Panc1 (cell line): ENCODE data around the gene SLC2A14. TPM values are rescaled to one million over a fixed set of nuclear protein-coding genes. Genes with fewer than 3 reads are reported as not detected.
"Not testable (repeated sequence)": the region's sequence is repeated elsewhere in the genome, so short reads cannot be mapped to it uniquely, and the experiment has no call there.

Source experiments
- ATAC-seq: fragments of 200-7000 bp; cut with Tn5 transposase; 2 replicates; pipeline ENCODE4 v1.9.1; 2020; ENCODE audit warnings: mild to moderate bottlenecking, moderate library complexity
- BruUV-seq: library from RNA; stranded (reverse); fragments of 400-500 nt; replicated peaks from 2 replicates; lab custom pipeline; 2021; lab: Mats Ljungman, UMichigan
- CTCF ChIA-PET: fragments of 300-600 bp; sonication (Branson Sonifier 250); formaldehyde crosslinking; loops from one replicate; lab custom pipeline; 2022; ENCODE audit warnings: antibody characterized with exemption; lab: Charles Lee
- POLR2A ChIA-PET: fragments of 300-600 bp; sonication (Branson Sonifier 250); formaldehyde crosslinking; loops from one replicate; lab custom pipeline; 2022; ENCODE audit warnings: antibody characterized with exemption; lab: Charles Lee
- DNase-seq: peaks from one replicate; pipeline ENCODE4 v3.0.0-alpha.2; 2010; ENCODE audit warnings: low read depth, low spot score
- H3K27ac ChIP-seq: 2 replicates; pipeline ENCODE4 v1.5.1; 2011; ENCODE audit warnings: mild to moderate bottlenecking, low read length, inconsistent platforms
- H3K27me3 ChIP-seq: fragments of 200-500 bp; sonication (Bioruptor generic); 2 replicates; pipeline ENCODE4 v1.6.0; 2014; ENCODE audit warnings: low read length, inconsistent platforms; ENCODE audit not compliant: control insufficient read depth, insufficient read depth
- H3K36me3 ChIP-seq: fragments of 200-500 bp; sonication (Bioruptor generic); 2 replicates; pipeline ENCODE4 v1.5.1; 2014; ENCODE audit warnings: inconsistent platforms, mild to moderate bottlenecking, low read length, moderate library complexity; ENCODE audit not compliant: control insufficient read depth, insufficient read depth
- H3K4me1 ChIP-seq: 2 replicates; pipeline ENCODE4 v1.5.1; 2011; ENCODE audit warnings: inconsistent platforms, mild to moderate bottlenecking, low read length, moderate library complexity; ENCODE audit not compliant: control insufficient read depth, insufficient read depth
- H3K4me3 ChIP-seq, 2 experiments: 2 replicates each; pipeline ENCODE4 v1.5.1; 2011 to 2012; ENCODE audit warnings: low read depth in 2 of 2, low read length in 2 of 2, mild to moderate bottlenecking in 2 of 2, inconsistent platforms in 1 of 2, moderate library complexity in 1 of 2
- H3K9me3 ChIP-seq: fragments of 200-500 bp; sonication (Bioruptor generic); 2 replicates; pipeline ENCODE4 v1.5.1; 2014; ENCODE audit warnings: low read depth, mild to moderate bottlenecking, inconsistent platforms, low read length, moderate library complexity; ENCODE audit not compliant: control insufficient read depth, insufficient read depth
- CTCF ChIP-seq: fragments of 450-650 bp; IDR thresholded peaks from 2 replicates; pipeline ENCODE4 v1.5.1; 2017; ENCODE audit warnings: mild to moderate bottlenecking
- POLR2AphosphoS5 ChIP-seq: IDR thresholded peaks from 2 replicates; pipeline ENCODE4 v1.6.1; 2012; ENCODE audit warnings: mild to moderate bottlenecking, low read depth, low read length, moderate library complexity
- REST ChIP-seq, 2 experiments: IDR thresholded peaks; 2 replicates each; pipeline ENCODE4 v1.6.1; 2011 to 2012; ENCODE audit warnings: low read depth in 2 of 2, control low read depth in 1 of 2, low read length in 1 of 2, mild to moderate bottlenecking in 1 of 2, moderate library complexity in 1 of 2; ENCODE audit not compliant: insufficient read depth in 1 of 2
- SIN3A ChIP-seq: IDR thresholded peaks from 2 replicates; pipeline ENCODE4 v1.6.1; 2012; ENCODE audit warnings: low read depth, mild to moderate bottlenecking, low read length, moderate library complexity, borderline replicate concordance; ENCODE audit not compliant: insufficient read depth
- TCF7L2 ChIP-seq: IDR thresholded peaks from 2 replicates; pipeline ENCODE4 v1.6.1; 2011; ENCODE audit warnings: mild to moderate bottlenecking, low read depth, low read length, inconsistent platforms
- in situ Hi-C: cut with HindIII; loops from 2 replicates; pipeline ENCODE4 v1.10.0; 2016; ENCODE audit warnings: low sequenced_read_pairs, low pct_unique_long_range_greater_than_20kb
- intact Hi-C: fragments of 100-400 bp; cut with micrococcal nuclease; formaldehyde crosslinking; loops from one replicate; pipeline ENCODE4 v1.10.0; 2022; ENCODE audit not compliant: unreplicated experiment
- total RNA-seq: library from RNA; stranded (reverse); gene quantifications from one replicate; pipeline ENCODE4 v1.2.1, GENCODE V29; 2021; ENCODE audit not compliant: unreplicated experiment

SLC2A14 gene
- total RNA-seq, 1 experiment from 2014 or later = not detected

GRCh38 chr12:7784701-7785100, 88.0 kb downstream of the SLC2A14 start:
- CTCF ChIA-PET = no interaction called here
- ATAC-seq (no peak), DNase-seq (no peak)
- no peaks in the 10 kb centered on the region for H3K36me3 ChIP-seq
- no peaks in the 10 kb centered on the region for H3K27me3 ChIP-seq
- H3K27ac ChIP-seq = no peak overlapping the region
- intact Hi-C loops (no loop called here), in situ Hi-C loops (no loop called here)
- no peaks in the 10 kb centered on the region for H3K9me3 ChIP-seq
- no TSS peak for BruUV-seq
- TF ChIP-seq CTCF = no peak
- TF ChIP-seq POLR2AphosphoS5 = no peak
- no peak for TF ChIP-seq REST (IDR thresholded peaks at IDR 0.05; ENCODE audit: insufficient read depth in 1 of 2, low read depth in 2 of 2, low read length in 1 of 2)
- TF ChIP-seq TCF7L2 = no peak
- TF ChIP-seq SIN3A = no peak
- H3K4me1 ChIP-seq = no peaks in the 10 kb centered on the region
- POLR2A ChIA-PET = no interaction called here
- no peak overlapping the region for H3K4me3 ChIP-seq

- ATAC-seq, H3K9me3 ChIP-seq, H3K27ac ChIP-seq, DNase-seq, BruUV-seq, H3K4me1 ChIP-seq, H3K27me3 ChIP-seq, in situ Hi-C loops, H3K4me3 ChIP-seq, H3K36me3 ChIP-seq, POLR2A ChIA-PET, intact Hi-C loops: not testable (repeated sequence)
- CTCF ChIA-PET = interaction anchor here (0.7 kb wide), 1 partner anchor 130 kb away, joined by 4 read pairs; no protein-coding TSS in a partner anchor
These were observed 89.3 kb downstream of the SLC2A14 start for GRCh38 chr12:7783433-7783832.

GRCh38 chr12:7782055-7782454, 90.7 kb downstream of the SLC2A14 start:
- intact Hi-C loops (no loop called here), in situ Hi-C loops (no loop called here)
- TF ChIP-seq TCF7L2 (no peak), POLR2AphosphoS5 (no peak), SIN3A (no peak)
- BruUV-seq = no TSS peak
- POLR2A ChIA-PET = no interaction called here
- DNase-seq (no peak), ATAC-seq (no peak)
- no peak overlapping the region for H3K27ac ChIP-seq
- H3K36me3 ChIP-seq = no peaks in the 10 kb centered on the region
- CTCF ChIA-PET = no interaction called here
- H3K9me3 ChIP-seq = no peaks in the 10 kb centered on the region
- H3K27me3 ChIP-seq = no peaks in the 10 kb centered on the region
- no peak overlapping the region for H3K4me3 ChIP-seq
- no peaks in the 10 kb centered on the region for H3K4me1 ChIP-seq
